ENCODE results near the gene NRTN. TPM values are rescaled to one million over a fixed set of nuclear protein-coding genes. Genes with fewer than 3 reads are reported as not detected.

The NRTN gene
- total and polyA plus RNA-seq, 2 donors (not counting 1 experiment from before 2014, with no cell fraction given), result 0.27 TPM; not detected in 1

DNA sequence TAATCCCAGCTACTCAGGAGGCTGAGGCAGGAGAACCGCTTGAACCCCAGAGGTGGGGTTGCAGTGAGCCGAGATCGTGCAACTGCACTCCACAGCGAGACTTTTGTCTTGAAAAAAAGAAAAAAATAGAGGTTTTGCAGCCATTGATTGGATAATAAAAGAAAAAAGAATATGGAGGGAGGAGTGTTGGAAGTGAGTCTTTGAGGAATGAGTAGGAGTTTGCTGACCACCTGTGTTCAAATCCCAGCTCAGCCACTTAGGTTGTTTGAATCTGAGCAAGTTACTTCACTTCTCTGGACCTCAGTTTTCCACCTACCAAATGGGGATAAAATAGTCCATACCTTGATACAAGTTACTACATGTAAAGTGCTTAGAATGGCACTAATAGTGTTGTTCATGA lies 6.2 kb downstream of the NRTN start:
- POLR2A ChIA-PET, result no interaction called here
- H3K27ac ChIP-seq (ENCODE audit: low read length in 2 of 2), result no peak overlapping the region
- H3K9me3 Mint-ChIP-seq (ENCODE audit: insufficient read depth), result no peaks in the 10 kb centered on the region
- no peaks in the 10 kb centered on the region for H3K27me3 Mint-ChIP-seq
- H3K4me3 Mint-ChIP-seq, result no peak overlapping the region
- H3K4me3 ChIP-seq (ENCODE audit: control extremely low read depth in 1 of 5, extremely low read depth in 1 of 5, insufficient read depth in 1 of 5, low read depth in 2 of 5, low read length in 4 of 5), result no peak overlapping the region
- H3K9me3 ChIP-seq (ENCODE audit: control extremely low read depth in 1 of 3, control insufficient read depth in 2 of 3, insufficient read depth in 1 of 3, low read length in 2 of 3), result peaks cover 0 to 13% (median 0%) of the 10 kb centered on the region in 3 donors
- no peak overlapping the region for H2AFZ ChIP-seq (ENCODE audit: insufficient read depth, low read depth, low read length, poor library complexity, severe bottlenecking)
- no peaks in the 10 kb centered on the region for H3K79me2 ChIP-seq (ENCODE audit: control insufficient read depth, insufficient read depth, low read length)
- DNase-seq, result no peak
- TF ChIP-seq EZH2 (IDR thresholded peaks at IDR 0.05; ENCODE audit: borderline replicate concordance, insufficient read depth, low read depth, low read length, poor library complexity, severe bottlenecking), result no peak
- TF ChIP-seq, protein P1, sequence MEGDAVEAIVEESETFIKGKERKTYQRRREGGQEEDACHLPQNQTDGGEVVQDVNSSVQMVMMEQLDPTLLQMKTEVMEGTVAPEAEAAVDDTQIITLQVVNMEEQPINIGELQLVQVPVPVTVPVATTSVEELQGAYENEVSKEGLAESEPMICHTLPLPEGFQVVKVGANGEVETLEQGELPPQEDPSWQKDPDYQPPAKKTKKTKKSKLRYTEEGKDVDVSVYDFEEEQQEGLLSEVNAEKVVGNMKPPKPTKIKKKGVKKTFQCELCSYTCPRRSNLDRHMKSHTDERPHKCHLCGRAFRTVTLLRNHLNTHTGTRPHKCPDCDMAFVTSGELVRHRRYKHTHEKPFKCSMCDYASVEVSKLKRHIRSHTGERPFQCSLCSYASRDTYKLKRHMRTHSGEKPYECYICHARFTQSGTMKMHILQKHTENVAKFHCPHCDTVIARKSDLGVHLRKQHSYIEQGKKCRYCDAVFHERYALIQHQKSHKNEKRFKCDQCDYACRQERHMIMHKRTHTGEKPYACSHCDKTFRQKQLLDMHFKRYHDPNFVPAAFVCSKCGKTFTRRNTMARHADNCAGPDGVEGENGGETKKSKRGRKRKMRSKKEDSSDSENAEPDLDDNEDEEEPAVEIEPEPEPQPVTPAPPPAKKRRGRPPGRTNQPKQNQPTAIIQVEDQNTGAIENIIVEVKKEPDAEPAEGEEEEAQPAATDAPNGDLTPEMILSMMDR (IDR thresholded peaks at IDR 0.05), result no peak
- WGBS (ENCODE audit: insufficient coverage), result 97% methylated on average over 4 of the region's 4 CpGs
- no peak overlapping the region for H3K4me2 ChIP-seq (replicated peaks; ENCODE audit: low read depth, low read length, poor library complexity, severe bottlenecking)
- no peak for ATAC-seq (ENCODE audit: low read depth)
- H3K36me3 ChIP-seq (replicated peaks in 1 of 2; ENCODE audit: control extremely low read depth in 1 of 2, control insufficient read depth in 1 of 2, extremely low read depth in 1 of 2, insufficient read depth in 2 of 2, low read length in 1 of 2), result no peaks in the 10 kb centered on the region
- H4K20me1 ChIP-seq (ENCODE audit: control insufficient read depth, insufficient read depth, low read length, poor library complexity, severe bottlenecking), result no peaks in the 10 kb centered on the region
- H3K27me3 ChIP-seq (replicated peaks in 1 of 4; ENCODE audit: control extremely low read depth in 1 of 4, control insufficient read depth in 3 of 4, insufficient read depth in 4 of 4, low read length in 3 of 4), result peaks cover 0 to under 1% (median 0%) of the 10 kb centered on the region in 4 experiments
- no peaks in the 10 kb centered on the region for H3K4me1 Mint-ChIP-seq
- no peak overlapping the region for H3K27ac Mint-ChIP-seq
- no peaks in the 10 kb centered on the region for H3K4me1 ChIP-seq (ENCODE audit: control insufficient read depth in 2 of 2, insufficient read depth in 2 of 2, low read length in 2 of 2)
- CTCF ChIA-PET, result no interaction called here
- H3K9ac ChIP-seq (ENCODE audit: low read length), result no peak overlapping the region
- intact Hi-C loops (cut with micrococcal nuclease), result no loop called here

DNA sequence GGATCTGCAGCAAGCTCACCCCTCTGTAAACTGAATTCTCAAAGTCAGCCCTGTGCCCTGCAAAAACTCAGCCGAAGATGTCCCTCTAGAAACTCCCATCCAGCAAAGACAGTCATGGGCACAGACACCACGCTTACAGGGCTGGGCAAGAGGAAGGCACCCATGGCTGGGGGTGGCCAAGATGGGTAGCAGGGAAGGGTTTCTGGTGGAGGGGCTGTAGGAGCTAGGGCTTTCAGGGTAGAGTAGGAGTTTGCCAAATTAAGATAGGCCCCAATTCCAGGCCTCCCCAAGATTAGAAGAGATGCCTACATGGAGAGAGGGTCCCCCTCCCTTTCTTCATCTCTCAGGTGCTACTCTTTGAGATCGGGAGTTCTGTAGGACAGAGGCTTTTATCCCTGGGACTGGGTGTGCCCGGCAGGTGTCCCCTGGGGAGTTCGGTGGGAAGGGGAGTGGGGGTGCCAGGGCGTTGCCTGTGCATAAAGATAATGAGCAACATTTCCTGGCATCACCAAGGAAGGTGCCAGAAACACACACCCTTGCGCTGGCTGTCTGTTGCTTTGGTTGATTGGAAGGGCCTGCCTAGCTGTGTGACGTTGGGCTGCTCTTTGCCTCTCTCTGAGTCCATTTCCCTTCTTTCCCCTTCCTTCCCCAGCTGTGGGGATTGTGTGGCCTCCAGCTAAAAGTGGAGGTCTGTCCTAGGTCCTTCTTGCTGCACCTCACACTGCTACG lies 9.4 kb downstream of the NRTN start:
- ChIA-PET POLR2A (no interaction called here), CTCF (interaction anchor here (1.3 kb wide), 1 partner anchor 10 kb away, joined by 4 read pairs; the partner anchor contains the start of gene NRTN)
- DNase-seq (no peak), ATAC-seq (ENCODE audit: low read depth) (no peak)
- 71% methylated on average over 7 of the region's 9 CpGs for WGBS (ENCODE audit: insufficient coverage)
- no peak overlapping the region for H3K27ac Mint-ChIP-seq
- TF ChIP-seq, protein P1 (IDR thresholded peaks at IDR 0.05), result no peak
- no peak for TF ChIP-seq EZH2 (IDR thresholded peaks at IDR 0.05; ENCODE audit: borderline replicate concordance, insufficient read depth, low read depth, low read length, poor library complexity, severe bottlenecking)
- Histone ChIP-seq H3K4me2 (replicated peaks; ENCODE audit: low read depth, low read length, poor library complexity, severe bottlenecking) (no peak overlapping the region), H3K36me3 (replicated peaks in 1 of 2; ENCODE audit: control extremely low read depth in 1 of 2, control insufficient read depth in 1 of 2, extremely low read depth in 1 of 2, insufficient read depth in 2 of 2, low read length in 1 of 2) (no peaks in the 10 kb centered on the region), H3K9ac (ENCODE audit: low read length) (no peak overlapping the region), H3K9me3 (ENCODE audit: control extremely low read depth in 1 of 3, control insufficient read depth in 2 of 3, insufficient read depth in 1 of 3, low read length in 2 of 3) (peaks cover 0 to 9% (median 0%) of the 10 kb centered on the region in 3 donors), H3K4me1 (ENCODE audit: control insufficient read depth in 2 of 2, insufficient read depth in 2 of 2, low read length in 2 of 2) (no peaks in the 10 kb centered on the region), H3K27me3 (replicated peaks in 1 of 4; ENCODE audit: control extremely low read depth in 1 of 4, control insufficient read depth in 3 of 4, insufficient read depth in 4 of 4, low read length in 3 of 4) (no peaks in the 10 kb centered on the region), H3K4me3 (ENCODE audit: control extremely low read depth in 1 of 5, extremely low read depth in 1 of 5, insufficient read depth in 1 of 5, low read depth in 2 of 5, low read length in 4 of 5) (no peak overlapping the region), H3K79me2 (ENCODE audit: control insufficient read depth, insufficient read depth, low read length) (no peaks in the 10 kb centered on the region), H3K27ac (ENCODE audit: low read length in 2 of 2) (no peak overlapping the region), H2AFZ (ENCODE audit: insufficient read depth, low read depth, low read length, poor library complexity, severe bottlenecking) (no peak overlapping the region), H4K20me1 (ENCODE audit: control insufficient read depth, insufficient read depth, low read length, poor library complexity, severe bottlenecking) (no peaks in the 10 kb centered on the region)
- peaks cover 13% of the 10 kb centered on the region for H3K27me3 Mint-ChIP-seq
- no peaks in the 10 kb centered on the region for H3K9me3 Mint-ChIP-seq (ENCODE audit: insufficient read depth)
- no peak overlapping the region for H3K4me3 Mint-ChIP-seq
- intact Hi-C loops (cut with micrococcal nuclease), result no loop called here
- no peaks in the 10 kb centered on the region for H3K4me1 Mint-ChIP-seq

Data from B cell (primary cell).